ENCODE results near the gene TMEM108.

The TMEM108 gene

DNA sequence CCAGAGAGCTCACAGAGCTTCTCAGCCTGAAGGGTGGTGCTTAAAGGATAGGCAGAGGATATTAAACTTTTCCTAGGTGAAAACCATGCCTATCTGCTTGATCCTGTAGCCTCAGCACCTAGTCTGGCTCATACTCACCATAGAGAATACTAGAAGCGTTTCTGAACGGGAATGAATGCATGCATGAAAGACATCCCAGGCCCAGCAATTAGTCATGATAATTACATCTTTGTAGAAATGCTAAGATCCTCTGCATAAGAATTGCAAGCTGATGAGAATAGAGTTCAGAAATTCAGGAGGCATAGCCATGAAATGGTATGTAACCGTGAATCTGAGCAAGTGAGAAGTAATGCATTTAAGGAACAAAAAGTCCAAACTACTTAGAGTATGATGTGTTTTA lies 5.9 kb upstream of the TMEM108 start:
- no peak overlapping the region for H3K9ac ChIP-seq (ENCODE audit: low read length)
- no peak overlapping the region for H3K23ac ChIP-seq (ENCODE audit: low read length)
- no peak overlapping the region for H4K12ac ChIP-seq (ENCODE audit: low read depth, low read length)
- no CpG with 5 or more reads among the region's 3 CpGs for WGBS (ENCODE audit: extremely low coverage, insufficient coverage, insufficient read length)
- H3K4ac ChIP-seq (ENCODE audit: low read depth, low read length): no peak overlapping the region
- DNase-seq: no peak
- H2BK120ac ChIP-seq (ENCODE audit: insufficient read depth, low read length, poor library complexity): no peak overlapping the region
- no peaks in the 10 kb centered on the region for H3K36me3 ChIP-seq (ENCODE audit: control insufficient read depth in 1 of 2, insufficient read depth in 2 of 2, low read length in 2 of 2)
- H3K14ac ChIP-seq (ENCODE audit: low read length): no peak overlapping the region
- no peaks in the 10 kb centered on the region for H3K27me3 ChIP-seq (ENCODE audit: insufficient read depth, low read length)
- no peak overlapping the region for H3K27ac ChIP-seq (ENCODE audit: low read depth, low read length)
- no peaks in the 10 kb centered on the region for H3K79me1 ChIP-seq (ENCODE audit: low read length)
- H3K18ac ChIP-seq (ENCODE audit: low read length): no peak overlapping the region
- H4K91ac ChIP-seq (ENCODE audit: low read depth, low read length): no peak overlapping the region
- no peaks in the 10 kb centered on the region for H3K4me1 ChIP-seq (ENCODE audit: control insufficient read depth in 1 of 2, insufficient read depth in 2 of 2, low read length in 2 of 2)
- H3K4me2 ChIP-seq (ENCODE audit: low read length): no peak overlapping the region
- no peak overlapping the region for H2AFZ ChIP-seq (ENCODE audit: insufficient read depth, low read length, poor library complexity)
- no peak overlapping the region for H3K4me3 ChIP-seq (ENCODE audit: low read depth, low read length)
- no peaks in the 10 kb centered on the region for H3K79me2 ChIP-seq (ENCODE audit: control insufficient read depth, insufficient read depth, low read length, poor library complexity)
- H3K9me3 ChIP-seq (ENCODE audit: insufficient read depth, low read depth, low read length): no peaks in the 10 kb centered on the region
- H4K8ac ChIP-seq (ENCODE audit: low read depth, low read length): no peak overlapping the region
- no peak overlapping the region for H2BK5ac ChIP-seq (ENCODE audit: low read depth, low read length, poor library complexity)
- H2AK5ac ChIP-seq (ENCODE audit: low read length): no peak overlapping the region
- H2BK12ac ChIP-seq (ENCODE audit: low read length): no peak overlapping the region

DNA sequence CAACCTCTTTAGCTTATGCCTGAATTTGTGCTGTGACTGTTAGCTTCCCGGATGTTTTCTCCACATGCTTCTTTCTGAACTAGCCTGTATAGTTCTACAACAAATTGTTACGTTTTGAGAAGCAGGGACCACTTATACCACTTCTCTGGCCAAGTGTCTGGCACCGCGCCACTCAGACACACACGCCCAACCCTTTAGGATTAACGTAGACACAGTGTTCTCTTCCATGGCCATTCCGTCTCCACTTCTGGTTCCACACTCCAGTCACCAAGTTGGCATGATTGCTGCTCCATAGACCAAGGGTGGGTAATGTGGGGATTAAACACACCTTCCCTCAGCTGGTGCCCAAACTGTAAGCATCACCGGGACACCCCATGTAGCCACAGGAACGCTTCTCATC lies 755 bp upstream of the TMEM108 start:
- peak overlapping the region; percentile 100 for H3K4me2 ChIP-seq (ENCODE audit: low read length)
- no peaks in the 10 kb centered on the region for H3K36me3 ChIP-seq (ENCODE audit: control insufficient read depth in 1 of 2, insufficient read depth in 2 of 2, low read length in 2 of 2)
- no peak overlapping the region for H4K12ac ChIP-seq (ENCODE audit: low read depth, low read length)
- H2BK12ac ChIP-seq (ENCODE audit: low read length): no peak overlapping the region
- no peaks in the 10 kb centered on the region for H3K79me1 ChIP-seq (ENCODE audit: low read length)
- no peak overlapping the region for H3K9ac ChIP-seq (ENCODE audit: low read length)
- no peak overlapping the region for H3K14ac ChIP-seq (ENCODE audit: low read length)
- H2BK5ac ChIP-seq (ENCODE audit: low read depth, low read length, poor library complexity): no peak overlapping the region
- no peak overlapping the region for H3K4ac ChIP-seq (ENCODE audit: low read depth, low read length)
- H3K27me3 ChIP-seq (ENCODE audit: insufficient read depth, low read length): peaks cover 3% of the 10 kb centered on the region
- peaks cover 3 to 7% of the 10 kb centered on the region in 2 experiments for H3K4me1 ChIP-seq (ENCODE audit: control insufficient read depth in 1 of 2, insufficient read depth in 2 of 2, low read length in 2 of 2)
- peak in 1 of 2 donors; percentile 8 for DNase-seq
- H2AK5ac ChIP-seq (ENCODE audit: low read length): no peak overlapping the region
- peak overlapping the region; percentile 70 for H4K8ac ChIP-seq (ENCODE audit: low read depth, low read length)
- no CpG with 5 or more reads among the region's 9 CpGs for WGBS (ENCODE audit: extremely low coverage, insufficient coverage, insufficient read length)
- no peak overlapping the region for H3K27ac ChIP-seq (ENCODE audit: low read depth, low read length)
- H4K91ac ChIP-seq (ENCODE audit: low read depth, low read length): no peak overlapping the region
- peaks cover 2% of the 10 kb centered on the region for H3K79me2 ChIP-seq (ENCODE audit: control insufficient read depth, insufficient read depth, low read length, poor library complexity)
- H2BK120ac ChIP-seq (ENCODE audit: insufficient read depth, low read length, poor library complexity): no peak overlapping the region
- no peak overlapping the region for H3K18ac ChIP-seq (ENCODE audit: low read length)
- no peaks in the 10 kb centered on the region for H3K9me3 ChIP-seq (ENCODE audit: insufficient read depth, low read depth, low read length)
- peak overlapping the region; percentile 62 for H2AFZ ChIP-seq (ENCODE audit: insufficient read depth, low read length, poor library complexity)
- H3K4me3 ChIP-seq (ENCODE audit: low read depth, low read length): no peak overlapping the region
- no peak overlapping the region for H3K23ac ChIP-seq (ENCODE audit: low read length)

DNA sequence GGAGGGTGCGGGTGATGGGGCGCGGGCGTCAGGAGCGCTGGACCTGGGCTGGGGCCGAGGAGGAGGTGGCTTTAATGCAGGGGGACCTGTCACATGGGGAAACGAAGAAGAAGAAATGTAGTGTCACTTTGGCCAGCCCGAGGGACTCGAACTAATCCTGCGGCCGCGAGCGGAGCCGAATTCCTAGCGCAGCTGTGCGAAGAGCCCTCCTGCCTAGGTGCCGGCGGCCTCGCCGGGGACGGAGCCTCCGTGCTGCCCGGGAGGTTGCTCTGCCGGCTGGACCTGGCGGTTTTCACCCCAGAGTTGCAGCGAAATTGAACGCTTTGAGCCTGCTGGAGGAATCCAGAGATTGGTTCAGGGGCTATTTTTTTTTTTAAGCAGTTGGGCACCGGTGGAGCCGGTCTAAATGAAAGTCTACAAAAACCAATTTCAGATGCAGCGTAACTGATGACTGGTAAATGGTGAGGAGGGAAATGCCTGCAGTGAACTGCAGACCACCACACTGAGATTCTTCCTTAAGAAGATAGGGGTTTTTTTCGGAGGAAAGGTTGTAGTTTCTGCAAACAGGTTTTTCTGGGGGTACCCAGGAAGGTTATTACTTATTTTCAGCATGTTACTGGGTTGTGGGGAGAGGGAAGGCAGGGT lies 662 bp downstream of the TMEM108 start:
- Histone ChIP-seq H3K27ac (ENCODE audit: low read depth, low read length) (no peak overlapping the region), H3K4me3 (ENCODE audit: low read depth, low read length) (peak overlapping the region; percentile 82), H3K4me1 (ENCODE audit: control insufficient read depth in 1 of 2, insufficient read depth in 2 of 2, low read length in 2 of 2) (peaks cover 3 to 7% of the 10 kb centered on the region in 2 experiments), H3K79me1 (ENCODE audit: low read length) (no peaks in the 10 kb centered on the region), H2AK5ac (ENCODE audit: low read length) (no peak overlapping the region), H3K36me3 (ENCODE audit: control insufficient read depth in 1 of 2, insufficient read depth in 2 of 2, low read length in 2 of 2) (no peaks in the 10 kb centered on the region), H2AFZ (ENCODE audit: insufficient read depth, low read length, poor library complexity) (peak overlapping the region; percentile 82), H4K91ac (ENCODE audit: low read depth, low read length) (no peak overlapping the region), H3K79me2 (ENCODE audit: control insufficient read depth, insufficient read depth, low read length, poor library complexity) (peaks cover 2% of the 10 kb centered on the region), H3K23ac (ENCODE audit: low read length) (no peak overlapping the region), H2BK5ac (ENCODE audit: low read depth, low read length, poor library complexity) (no peak overlapping the region), H3K9ac (ENCODE audit: low read length) (peak overlapping the region; percentile 31), H3K4me2 (ENCODE audit: low read length) (peak overlapping the region; percentile 100), H3K14ac (ENCODE audit: low read length) (peak overlapping the region; percentile 29), H4K12ac (ENCODE audit: low read depth, low read length) (no peak overlapping the region), H3K27me3 (ENCODE audit: insufficient read depth, low read length) (peaks cover 3% of the 10 kb centered on the region), H3K18ac (ENCODE audit: low read length) (no peak overlapping the region), H2BK120ac (ENCODE audit: insufficient read depth, low read length, poor library complexity) (no peak overlapping the region), H3K9me3 (ENCODE audit: insufficient read depth, low read depth, low read length) (no peaks in the 10 kb centered on the region), H4K8ac (ENCODE audit: low read depth, low read length) (peak overlapping the region; percentile 63), H2BK12ac (ENCODE audit: low read length) (no peak overlapping the region), H3K4ac (ENCODE audit: low read depth, low read length) (no peak overlapping the region)
- WGBS (ENCODE audit: extremely low coverage, insufficient coverage, insufficient read length): no CpG with 5 or more reads among the region's 31 CpGs
- DNase-seq: peak; percentile 50 to 76

DNA sequence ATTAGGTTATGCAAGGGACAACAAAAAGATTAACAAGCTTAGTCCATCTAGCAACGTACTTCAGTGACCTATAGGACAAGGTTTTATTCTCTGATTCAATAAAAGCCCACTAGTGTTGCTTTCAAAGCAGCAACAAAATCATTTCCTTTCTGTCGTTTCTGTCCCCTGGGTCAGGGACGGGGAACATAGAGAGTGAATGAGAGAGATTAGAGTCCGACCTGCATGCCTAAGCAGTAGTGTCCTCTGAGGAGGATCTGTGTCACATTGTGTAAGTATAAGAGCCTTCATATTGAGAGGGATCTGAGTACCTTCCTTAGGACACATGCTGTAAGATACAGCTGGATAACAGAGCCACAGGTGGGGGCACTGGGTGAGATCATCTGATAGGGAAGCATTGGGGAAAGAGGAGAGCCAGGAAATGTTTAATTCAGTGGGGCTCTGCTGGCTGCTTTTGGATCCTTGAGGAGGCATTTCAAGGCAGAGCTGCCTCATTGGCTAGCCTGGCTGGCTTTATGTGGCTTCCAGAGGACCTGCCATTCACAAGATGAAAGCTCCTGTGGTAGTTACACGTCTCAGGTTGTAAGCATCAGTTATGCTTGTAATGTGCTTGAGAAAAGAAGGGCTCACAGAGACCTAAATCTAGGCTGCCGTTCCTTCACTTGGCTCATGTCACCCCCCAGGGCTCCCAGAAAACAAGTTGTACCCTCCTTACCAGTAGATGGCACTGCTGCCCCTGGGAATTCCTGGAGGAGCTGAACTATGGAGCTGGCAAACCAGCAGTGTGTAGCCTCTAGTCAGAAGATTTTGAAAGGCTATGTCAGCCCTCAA lies 2.7 kb downstream of the TMEM108 start:
- Histone ChIP-seq H2BK12ac (ENCODE audit: low read length) (no peak overlapping the region), H2AFZ (ENCODE audit: insufficient read depth, low read length, poor library complexity) (no peak overlapping the region), H3K27ac (ENCODE audit: low read depth, low read length) (no peak overlapping the region), H3K14ac (ENCODE audit: low read length) (no peak overlapping the region), H3K9me3 (ENCODE audit: insufficient read depth, low read depth, low read length) (no peaks in the 10 kb centered on the region), H3K79me2 (ENCODE audit: control insufficient read depth, insufficient read depth, low read length, poor library complexity) (peaks cover 2% of the 10 kb centered on the region), H3K27me3 (ENCODE audit: insufficient read depth, low read length) (peaks cover 3% of the 10 kb centered on the region), H4K8ac (ENCODE audit: low read depth, low read length) (no peak overlapping the region), H3K4me1 (ENCODE audit: control insufficient read depth in 1 of 2, insufficient read depth in 2 of 2, low read length in 2 of 2) (peaks cover 3 to 7% of the 10 kb centered on the region in 2 experiments), H3K4ac (ENCODE audit: low read depth, low read length) (no peak overlapping the region), H3K23ac (ENCODE audit: low read length) (no peak overlapping the region), H3K79me1 (ENCODE audit: low read length) (no peaks in the 10 kb centered on the region), H2AK5ac (ENCODE audit: low read length) (no peak overlapping the region), H4K91ac (ENCODE audit: low read depth, low read length) (no peak overlapping the region), H2BK120ac (ENCODE audit: insufficient read depth, low read length, poor library complexity) (no peak overlapping the region), H4K12ac (ENCODE audit: low read depth, low read length) (no peak overlapping the region), H3K36me3 (ENCODE audit: control insufficient read depth in 1 of 2, insufficient read depth in 2 of 2, low read length in 2 of 2) (no peaks in the 10 kb centered on the region), H2BK5ac (ENCODE audit: low read depth, low read length, poor library complexity) (no peak overlapping the region), H3K4me2 (ENCODE audit: low read length) (no peak overlapping the region), H3K9ac (ENCODE audit: low read length) (no peak overlapping the region), H3K18ac (ENCODE audit: low read length) (no peak overlapping the region), H3K4me3 (ENCODE audit: low read depth, low read length) (no peak overlapping the region)
- no CpG with 5 or more reads among the region's 6 CpGs for WGBS (ENCODE audit: extremely low coverage, insufficient coverage, insufficient read length)
- DNase-seq: peak; percentile 78 to 93

All from trophoblast cell (in vitro differentiated cells and primary cell).